Thymus (tissue), 11 donors: Measurements from ENCODE around the gene SLC38A3. TPM values are rescaled to one million over a fixed set of nuclear protein-coding genes. Genes with fewer than 3 reads are reported as not detected.

ENCODE experiments used
- DNase-seq, 9 donors: peaks; one replicate each; pipeline ENCODE4 v3.0.0-alpha.2; 2013; ENCODE audit warnings: low spot score in 9 of 9, low read depth in 6 of 9, missing footprints in 1 of 9
- H3K27ac ChIP-seq, 2 donors: one replicate each; pipeline ENCODE4 v1.5.1; 2013; ENCODE audit warnings: control low read depth in 1 of 2, low read depth in 1 of 2, low read length in 1 of 2, mild to moderate bottlenecking in 1 of 2, moderate library complexity in 1 of 2
- H3K27me3 ChIP-seq, 2 donors: one replicate each; pipeline ENCODE4 v1.5.1; 2013; ENCODE audit warnings: low read length in 1 of 2; ENCODE audit not compliant: control insufficient read depth in 2 of 2, insufficient read depth in 1 of 2
- H3K36me3 ChIP-seq, 2 donors: one replicate each; pipeline ENCODE4 v1.5.1; 2013; ENCODE audit warnings: low read length in 1 of 2, mild to moderate bottlenecking in 1 of 2, moderate library complexity in 1 of 2; ENCODE audit not compliant: control insufficient read depth in 2 of 2, insufficient read depth in 2 of 2
- H3K4me1 ChIP-seq, 2 donors: one replicate each; pipeline ENCODE4 v1.5.1; 2013; ENCODE audit warnings: low read length in 2 of 2; ENCODE audit not compliant: control insufficient read depth in 2 of 2, insufficient read depth in 2 of 2
- H3K4me3 ChIP-seq, 2 donors: one replicate each; pipeline ENCODE4 v1.5.1; 2013; ENCODE audit warnings: low read length in 2 of 2, control low read depth in 1 of 2, mild to moderate bottlenecking in 1 of 2
- H3K9me3 ChIP-seq, 2 donors: one replicate each; pipeline ENCODE4 v1.5.1; 2013; ENCODE audit warnings: low read length in 1 of 2, mild to moderate bottlenecking in 1 of 2; ENCODE audit not compliant: control insufficient read depth in 2 of 2, insufficient read depth in 1 of 2
- WGBS: extraction: QIAGEN DNeasy Blood & Tissue Kit; methylation state at CpG from one replicate; pipeline ENCODE4 v1.1.7; 2013; 5-methylcytosine and 5-hydroxymethylcytosine counted together
- polyA plus RNA-seq: library from polyadenylated mRNA; stranded (reverse); fragments of 200-250 nt; gene quantifications from one replicate; pipeline ENCODE4 v1.2.3, GENCODE V29; 2013
- total RNA-seq: library from RNA; stranded (reverse); fragments of 120-200 nt; gene quantifications from one replicate; pipeline ENCODE4 v1.2.4, GENCODE V29; 2013
- donor health status: healthy.

SLC38A3 gene
- total and polyA plus RNA-seq, 2 donors: 0.05 to 0.18 TPM

- Histone ChIP-seq H3K4me1 (peaks cover 3 to 30% of the 10 kb centered on the region in 2 donors), H3K27me3 (peaks cover 7 to 35% of the 10 kb centered on the region in 2 donors), H3K9me3 (no peaks in the 10 kb centered on the region), H3K4me3 (no peak overlapping the region), H3K36me3 (peaks cover 7 to 15% of the 10 kb centered on the region in 2 donors), H3K27ac (no peak overlapping the region)
- 96% methylated on average over 7 of the region's 7 CpGs for WGBS
- DNase-seq: no peak
Measured at GRCh38 chr3:50262778-50263177, 57.7 kb downstream of the SLC38A3 start.

- H3K4me1 ChIP-seq: peaks cover 3 to 23% of the 10 kb centered on the region in 2 donors
- no peak overlapping the region for H3K27ac ChIP-seq
- no peak for DNase-seq
- H3K9me3 ChIP-seq: no peaks in the 10 kb centered on the region
- H3K27me3 ChIP-seq: peaks cover 7 to 45% of the 10 kb centered on the region in 2 donors
- no peak overlapping the region for H3K4me3 ChIP-seq
- 94% methylated on average over 6 of the region's 6 CpGs for WGBS
- peaks cover 0 to 5% of the 10 kb centered on the region in 2 donors for H3K36me3 ChIP-seq
Measured at GRCh38 chr3:50263478-50264382, 58.7 kb downstream of the SLC38A3 start.

GRCh38 chr3:50264383-50264963 lies 59.4 kb downstream of the SLC38A3 start:
- H3K36me3 ChIP-seq: peaks cover 0 to 2% of the 10 kb centered on the region in 2 donors
- peaks cover 8 to 52% of the 10 kb centered on the region in 2 donors for H3K27me3 ChIP-seq
- DNase-seq: no peak
- 78% methylated on average over 7 of the region's 7 CpGs for WGBS
- peaks cover 3 to 20% of the 10 kb centered on the region in 2 donors for H3K4me1 ChIP-seq
- no peak overlapping the region for H3K4me3 ChIP-seq
- no peak overlapping the region for H3K27ac ChIP-seq
- no peaks in the 10 kb centered on the region for H3K9me3 ChIP-seq

GRCh38 chr3:50264964-50265485 lies 60.0 kb downstream of the SLC38A3 start:
- no peak overlapping the region for H3K27ac ChIP-seq

GRCh38 chr3:50265571-50265970 lies 60.5 kb downstream of the SLC38A3 start:
- Histone ChIP-seq H3K4me1 (peaks cover 0 to 11% of the 10 kb centered on the region in 2 donors), H3K4me3 (no peak overlapping the region), H3K9me3 (no peaks in the 10 kb centered on the region), H3K27ac (no peak overlapping the region), H3K27me3 (peaks cover 9 to 57% of the 10 kb centered on the region in 2 donors), H3K36me3 (no peaks in the 10 kb centered on the region)
- DNase-seq: no peak
- 82% methylated on average over 1 of the region's 1 CpG for WGBS

More at GRCh38 chr3:50264964-50265485, 60.0 kb downstream of the SLC38A3 start:
- no peak for DNase-seq
- H3K9me3 ChIP-seq: no peaks in the 10 kb centered on the region
- no peak overlapping the region for H3K4me3 ChIP-seq
- H3K27me3 ChIP-seq: peaks cover 9 to 58% of the 10 kb centered on the region in 2 donors
- H3K36me3 ChIP-seq: no peaks in the 10 kb centered on the region
- H3K4me1 ChIP-seq: peaks cover 3 to 15% of the 10 kb centered on the region in 2 donors
- 92% methylated on average over 7 of the region's 7 CpGs for WGBS

GRCh38 chr3:50266017-50266416 lies 60.9 kb downstream of the SLC38A3 start:
- no peak for DNase-seq
- WGBS: 92% methylated on average over 6 of the region's 6 CpGs
- Histone ChIP-seq H3K27me3 (peaks cover 9 to 56% of the 10 kb centered on the region in 2 donors), H3K4me3 (no peak overlapping the region), H3K9me3 (no peaks in the 10 kb centered on the region), H3K36me3 (no peaks in the 10 kb centered on the region), H3K27ac (no peak overlapping the region), H3K4me1 (peaks cover 0 to 7% of the 10 kb centered on the region in 2 donors)

GRCh38 chr3:50266836-50267235 lies 61.8 kb downstream of the SLC38A3 start:
- Histone ChIP-seq H3K4me3 (no peak overlapping the region), H3K27ac (peak overlapping the region in 1 of 2 donors; percentile 2), H3K4me1 (peaks cover 0 to 6% of the 10 kb centered on the region in 2 donors), H3K9me3 (no peaks in the 10 kb centered on the region), H3K27me3 (peaks cover 9 to 59% of the 10 kb centered on the region in 2 donors), H3K36me3 (no peaks in the 10 kb centered on the region)
- 86% methylated on average over 7 of the region's 7 CpGs for WGBS
- DNase-seq: no peak

- peaks cover 0 to 6% of the 10 kb centered on the region in 2 donors for H3K4me1 ChIP-seq
- DNase-seq: no peak
- H3K36me3 ChIP-seq: no peaks in the 10 kb centered on the region
- H3K9me3 ChIP-seq: no peaks in the 10 kb centered on the region
- WGBS: 24% methylated on average over 22 of the region's 22 CpGs
- H3K27me3 ChIP-seq: peaks cover 9 to 62% of the 10 kb centered on the region in 2 donors
- no peak overlapping the region for H3K4me3 ChIP-seq
- H3K27ac ChIP-seq: no peak overlapping the region
Measured at GRCh38 chr3:50267280-50267913, 62.3 kb downstream of the SLC38A3 start.
